Central memory CD8-positive, alpha-beta T cell (primary cell): ENCODE data around the gene ADRM1.

ENCODE experiments used
- ATAC-seq: fragments of 150-1000 bp; cut with Tn5 transposase; replicated peaks from 2 replicates; pipeline ENCODE4 v1.10.0; 2022; ENCODE audit warnings: mild to moderate bottlenecking, moderate FRiP score, moderate number of reproducible peaks; ENCODE audit not compliant: poor library complexity, severe bottlenecking; ENCODE audit errors: extremely low read depth
- DNase-seq, 2 donors: peaks; one replicate each; pipeline ENCODE4 v3.0.0; 2021; ENCODE audit warnings: low spot score in 2 of 2
- H3K27ac Mint-ChIP-seq: one replicate; pipeline ENCODE4 v1.8.0; 2022; ENCODE audit warnings: low read depth, mild to moderate bottlenecking, moderate library complexity, mixed read lengths
- H3K27me3 Mint-ChIP-seq: one replicate; pipeline ENCODE4 v1.8.0; 2022; ENCODE audit warnings: mixed read lengths
- H3K36me3 Mint-ChIP-seq: one replicate; pipeline ENCODE4 v1.8.0; 2022; ENCODE audit warnings: mild to moderate bottlenecking, moderate library complexity, mixed read lengths; ENCODE audit not compliant: insufficient read depth
- H3K4me1 Mint-ChIP-seq: one replicate; pipeline ENCODE4 v1.8.0; 2022; ENCODE audit warnings: mixed read lengths
- H3K4me3 Mint-ChIP-seq: one replicate; pipeline ENCODE4 v1.8.0; 2022; ENCODE audit warnings: mild to moderate bottlenecking, moderate library complexity, mixed read lengths
- H3K9me3 Mint-ChIP-seq: one replicate; pipeline ENCODE4 v1.8.0; 2022; ENCODE audit warnings: mixed read lengths

Gene ADRM1

DNA sequence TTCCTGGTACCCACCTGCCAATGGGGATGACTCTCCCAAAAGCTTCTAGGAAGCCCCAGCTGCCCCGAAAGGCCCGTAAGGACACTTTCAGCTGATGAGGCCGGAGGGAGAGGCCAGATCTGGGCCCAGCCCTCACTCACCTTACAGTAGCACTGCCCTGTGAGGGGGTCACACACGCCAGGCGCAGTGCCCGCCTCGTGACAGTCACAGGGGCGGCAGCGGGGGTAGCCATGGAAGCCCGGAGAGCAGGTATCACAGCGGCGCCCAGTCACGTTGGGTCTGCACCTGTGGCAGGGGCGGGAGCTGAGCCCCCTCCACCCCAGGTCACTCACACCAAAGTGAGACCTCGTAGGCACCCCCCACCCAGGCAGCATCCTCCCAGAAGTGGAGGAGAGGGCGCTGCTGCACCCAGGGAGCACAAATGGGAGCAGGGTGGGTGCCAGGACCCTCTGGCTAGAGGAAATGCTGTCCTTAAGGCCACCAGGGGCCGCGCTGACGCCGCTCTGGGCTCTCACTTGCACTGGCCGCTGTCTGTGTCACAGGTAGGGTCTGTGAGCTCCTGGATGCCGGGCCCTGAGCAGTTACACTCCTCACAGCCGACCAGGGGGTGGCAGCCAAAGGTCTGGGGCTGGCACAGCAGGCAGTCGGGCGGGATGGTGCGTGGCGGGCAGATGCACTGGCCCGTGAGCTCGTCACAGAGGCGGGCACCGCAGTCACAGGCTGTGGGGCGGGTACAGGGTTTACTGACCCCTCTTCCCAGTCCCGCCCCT is 25.1 kb downstream of the ADRM1 start:
- H3K9me3 Mint-ChIP-seq = no peaks in the 10 kb centered on the region
- H3K27me3 Mint-ChIP-seq = no peaks in the 10 kb centered on the region
- no peak overlapping the region for H3K4me3 Mint-ChIP-seq
- no peaks in the 10 kb centered on the region for H3K36me3 Mint-ChIP-seq
- DNase-seq = no peak
- no peak for ATAC-seq
- H3K4me1 Mint-ChIP-seq = no peaks in the 10 kb centered on the region
- H3K27ac Mint-ChIP-seq = no peak overlapping the region

DNA sequence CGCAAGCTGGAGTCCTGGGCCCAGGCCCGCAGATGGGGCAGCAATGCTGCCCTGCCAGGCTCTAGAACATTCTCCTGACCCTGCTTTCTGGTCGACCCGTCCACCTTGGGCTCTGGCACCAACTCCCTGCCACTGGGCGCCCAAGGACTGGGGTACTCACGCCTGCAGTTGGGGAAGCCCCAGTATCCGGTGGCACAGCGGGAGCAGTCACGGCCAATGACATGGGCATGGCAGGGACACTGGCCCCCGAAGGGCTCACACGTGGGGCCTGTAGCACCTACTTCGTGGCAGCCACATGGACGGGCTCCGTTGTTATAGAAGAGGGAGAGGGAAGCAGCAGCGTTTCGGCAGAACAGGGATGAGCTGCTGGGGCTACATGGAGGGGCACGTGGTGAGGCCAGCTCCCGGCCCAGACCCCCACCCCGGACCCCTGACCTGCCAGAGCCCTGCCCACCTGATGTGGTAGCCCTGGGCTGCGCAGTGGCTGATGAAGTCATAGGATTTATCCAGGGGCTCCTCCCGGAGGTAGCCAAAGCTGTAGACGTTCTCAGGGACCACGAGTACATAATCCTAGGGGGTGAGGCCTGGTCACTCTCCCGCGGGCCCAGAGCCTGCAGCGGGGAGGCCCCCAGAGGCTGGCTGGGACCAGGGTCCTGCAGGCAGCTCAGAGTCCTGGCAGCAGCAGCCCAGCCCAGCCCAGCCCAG is 26.0 kb downstream of the ADRM1 start:
- no peak overlapping the region for H3K4me3 Mint-ChIP-seq
- H3K27ac Mint-ChIP-seq = no peak overlapping the region
- no peaks in the 10 kb centered on the region for H3K36me3 Mint-ChIP-seq
- no peaks in the 10 kb centered on the region for H3K9me3 Mint-ChIP-seq
- DNase-seq = no peak
- H3K4me1 Mint-ChIP-seq = no peaks in the 10 kb centered on the region
- no peak for ATAC-seq
- no peaks in the 10 kb centered on the region for H3K27me3 Mint-ChIP-seq

DNA sequence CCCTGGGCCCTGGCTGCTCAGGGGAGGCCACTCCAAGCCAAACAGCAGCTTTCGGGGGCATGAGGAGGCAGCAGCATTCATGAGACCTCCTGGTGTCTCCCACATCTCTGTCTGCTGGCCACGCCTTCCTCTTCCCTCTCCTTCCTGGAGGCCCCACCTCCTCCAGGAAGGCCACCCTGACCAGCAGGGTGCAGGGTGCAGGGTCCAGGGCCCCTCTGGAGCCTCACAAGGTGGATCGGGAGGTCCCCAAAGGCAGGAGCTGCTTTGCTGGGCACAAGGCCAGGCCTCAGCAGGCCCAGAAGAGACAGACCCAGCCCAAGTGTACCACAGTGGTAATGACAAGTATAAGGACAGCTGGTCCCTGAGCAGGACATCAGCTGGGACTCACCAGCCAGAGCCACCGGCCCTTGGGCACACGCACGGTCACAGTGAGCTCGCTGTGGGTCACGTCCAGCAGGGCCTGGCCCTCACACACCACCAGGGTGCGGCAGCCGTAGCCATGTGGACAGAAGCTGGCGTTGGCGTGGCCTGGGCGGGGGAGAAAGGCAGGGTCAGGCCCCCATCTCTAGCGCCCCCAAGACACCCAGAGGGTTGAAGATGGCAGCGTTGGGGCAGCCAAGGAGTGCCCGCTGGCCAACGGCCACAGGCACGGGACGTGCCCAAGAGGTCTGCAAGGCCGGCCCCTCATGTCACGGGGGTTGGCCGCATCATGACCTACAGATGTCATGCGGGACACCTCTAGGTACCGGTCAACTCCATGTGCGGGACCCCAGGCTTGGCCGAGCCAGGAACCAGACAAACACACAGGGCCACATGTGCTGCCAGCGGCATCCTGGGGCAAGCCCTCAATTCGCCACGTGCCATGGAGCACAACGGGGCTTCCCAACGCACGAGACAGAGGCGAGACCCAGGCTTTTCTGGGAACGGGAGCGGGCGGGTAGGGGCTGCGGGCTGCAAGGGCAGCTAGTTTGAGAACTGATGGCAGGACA is 26.9 kb downstream of the ADRM1 start:
- no peak for ATAC-seq
- Mint-ChIP-seq H3K9me3 (no peaks in the 10 kb centered on the region), H3K4me1 (no peaks in the 10 kb centered on the region), H3K36me3 (no peaks in the 10 kb centered on the region), H3K27me3 (no peaks in the 10 kb centered on the region), H3K4me3 (no peak overlapping the region), H3K27ac (no peak overlapping the region)
- no peak for DNase-seq

DNA sequence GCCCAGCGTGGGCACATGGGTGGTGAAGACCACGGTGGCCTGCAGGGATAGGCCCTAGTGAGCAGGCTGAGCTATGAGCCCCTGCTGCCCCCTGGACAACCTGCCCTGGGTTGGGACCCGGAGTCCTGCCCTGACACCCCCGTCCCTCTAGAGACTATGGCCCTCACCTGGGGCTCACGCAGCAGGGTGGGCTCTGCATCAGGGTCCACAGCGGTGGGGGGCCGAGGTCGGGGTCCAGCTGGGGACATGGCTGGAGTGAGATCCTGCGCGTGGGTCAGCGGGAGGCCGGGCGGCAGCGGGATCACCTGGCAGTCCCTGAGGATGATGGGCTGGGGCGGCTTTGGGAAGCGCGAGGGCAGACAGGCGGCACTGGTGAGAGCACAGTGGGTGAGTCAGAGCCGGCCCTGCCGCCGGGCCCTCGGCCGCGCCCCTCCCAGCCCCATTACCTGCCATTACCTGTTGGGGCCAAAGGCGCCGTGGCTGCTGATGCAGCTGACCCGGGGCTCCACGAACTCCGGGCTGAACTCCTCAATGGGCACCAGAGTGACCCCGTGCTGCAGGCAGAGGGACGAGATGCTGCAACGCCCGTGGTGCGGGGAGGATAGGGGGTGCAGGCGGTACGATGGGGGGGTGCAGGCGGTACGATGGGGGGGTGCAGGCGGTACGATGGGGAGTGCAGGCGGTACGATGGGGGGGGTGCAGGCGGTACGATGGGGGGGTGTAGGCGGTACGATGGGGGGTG is 27.9 kb downstream of the ADRM1 start:
- DNase-seq (no peak), ATAC-seq (no peak)
- Mint-ChIP-seq H3K9me3 (no peaks in the 10 kb centered on the region), H3K27me3 (peaks cover 6% of the 10 kb centered on the region), H3K4me1 (no peaks in the 10 kb centered on the region), H3K27ac (no peak overlapping the region), H3K36me3 (no peaks in the 10 kb centered on the region), H3K4me3 (no peak overlapping the region)

- ATAC-seq = no peak
- H3K9me3 Mint-ChIP-seq = no peaks in the 10 kb centered on the region
- no peaks in the 10 kb centered on the region for H3K36me3 Mint-ChIP-seq
- H3K27ac Mint-ChIP-seq = no peak overlapping the region
- no peak overlapping the region for H3K4me3 Mint-ChIP-seq
- H3K27me3 Mint-ChIP-seq = peaks cover 12% of the 10 kb centered on the region
- DNase-seq = no peak
- H3K4me1 Mint-ChIP-seq = no peaks in the 10 kb centered on the region
These were observed 28.6 kb downstream of the ADRM1 start for GRCh38 chr20:62331347-62331746.

DNA sequence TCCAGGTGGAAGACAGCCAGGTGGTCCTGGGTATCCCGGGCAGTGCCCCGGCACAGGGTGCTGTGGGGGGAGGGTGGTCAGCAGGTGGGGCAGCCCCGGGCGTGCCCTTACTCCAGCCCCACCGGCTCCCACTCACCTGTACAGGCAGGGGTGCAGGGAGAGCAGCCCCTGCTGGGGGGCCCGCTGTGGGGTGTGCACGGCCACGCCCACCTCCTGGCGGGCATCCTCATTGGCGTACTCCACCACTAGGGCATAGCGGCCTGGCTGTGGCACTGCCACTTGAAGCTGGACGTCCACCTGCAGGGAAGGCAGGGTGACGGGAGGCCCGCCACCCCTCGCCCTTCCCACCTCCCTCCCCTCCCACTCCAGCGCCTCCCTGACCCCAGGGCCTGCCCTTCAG is 29.6 kb downstream of the ADRM1 start:
- H3K4me1 Mint-ChIP-seq = peaks cover 5% of the 10 kb centered on the region
- no peak overlapping the region for H3K4me3 Mint-ChIP-seq
- DNase-seq (no peak), ATAC-seq (no peak)
- H3K36me3 Mint-ChIP-seq = no peaks in the 10 kb centered on the region
- H3K9me3 Mint-ChIP-seq = no peaks in the 10 kb centered on the region
- H3K27ac Mint-ChIP-seq = no peak overlapping the region
- peaks cover 23% of the 10 kb centered on the region for H3K27me3 Mint-ChIP-seq

DNA sequence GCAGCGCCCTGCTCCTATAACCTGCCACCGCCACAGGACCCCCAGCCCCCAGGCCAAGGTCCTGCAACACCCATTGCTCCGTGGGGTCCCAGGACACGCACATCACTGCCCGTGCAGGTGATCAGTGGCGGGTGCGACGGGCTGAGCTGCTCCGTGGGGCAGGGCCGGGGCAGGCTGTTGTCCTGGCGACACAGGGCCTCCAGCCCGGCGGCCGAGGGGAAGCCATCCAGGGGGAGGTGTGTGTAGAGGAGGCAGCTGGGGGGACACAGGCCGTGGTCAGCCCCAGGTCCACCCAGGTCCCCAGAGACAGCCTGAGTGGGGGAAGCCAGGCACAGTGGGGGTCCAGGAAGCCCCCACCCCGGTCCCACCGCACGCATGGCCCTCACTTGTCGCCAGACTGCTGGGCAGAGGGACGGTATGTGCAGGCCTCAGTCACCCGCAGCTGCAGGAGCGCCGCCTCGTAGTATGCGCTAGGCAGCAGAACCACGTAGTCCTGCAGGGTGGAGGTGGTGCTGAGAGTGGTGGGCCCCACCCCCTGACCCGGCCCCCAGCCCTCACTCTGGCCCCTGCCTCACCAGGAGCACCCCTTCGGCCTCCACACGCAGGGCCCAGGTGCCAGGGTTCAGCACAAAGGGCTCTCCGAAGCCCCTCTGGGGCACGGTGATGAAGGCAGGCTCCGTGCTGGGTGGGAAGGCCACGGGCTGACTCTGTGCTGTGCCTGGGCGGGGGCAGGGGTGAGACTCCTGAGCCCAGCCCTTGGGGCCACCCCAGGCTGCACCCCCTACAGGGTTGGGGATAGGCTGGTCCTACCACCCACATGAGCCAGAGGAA is 30.4 kb downstream of the ADRM1 start:
- H3K27ac Mint-ChIP-seq = no peak overlapping the region
- DNase-seq = no peak
- H3K9me3 Mint-ChIP-seq = no peaks in the 10 kb centered on the region
- ATAC-seq = no peak
- H3K4me1 Mint-ChIP-seq = peaks cover 5% of the 10 kb centered on the region
- H3K4me3 Mint-ChIP-seq = no peak overlapping the region
- no peaks in the 10 kb centered on the region for H3K36me3 Mint-ChIP-seq
- H3K27me3 Mint-ChIP-seq = peaks cover 30% of the 10 kb centered on the region

- ATAC-seq (no peak), DNase-seq (no peak)
- Mint-ChIP-seq H3K27me3 (peaks cover 33% of the 10 kb centered on the region), H3K9me3 (no peaks in the 10 kb centered on the region), H3K36me3 (no peaks in the 10 kb centered on the region), H3K27ac (no peak overlapping the region), H3K4me1 (peaks cover 5% of the 10 kb centered on the region), H3K4me3 (no peak overlapping the region)
These were observed 31.2 kb downstream of the ADRM1 start for GRCh38 chr20:62333820-62334595.

DNA sequence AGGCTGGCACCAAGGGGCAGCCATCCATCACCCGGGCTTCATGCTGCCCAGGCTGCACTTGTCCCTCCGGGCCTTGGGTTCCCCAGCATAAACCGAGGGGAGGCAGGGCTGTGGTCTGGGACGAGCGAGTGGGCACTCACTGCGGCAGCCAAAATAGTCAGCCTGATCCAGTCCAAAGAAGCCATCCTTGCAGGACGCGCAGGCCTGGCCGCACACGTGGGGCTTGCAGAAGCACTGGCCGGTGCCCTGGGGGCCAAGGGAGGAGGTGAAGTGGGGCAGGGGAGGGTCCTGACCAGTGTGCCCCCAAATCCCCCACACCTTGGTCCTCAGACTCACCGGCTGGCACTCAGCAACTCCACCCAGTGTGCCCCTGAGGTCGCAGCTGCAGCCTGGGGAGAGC is 32.1 kb downstream of the ADRM1 start:
- Mint-ChIP-seq H3K4me3 (no peak overlapping the region), H3K9me3 (no peaks in the 10 kb centered on the region), H3K36me3 (no peaks in the 10 kb centered on the region), H3K4me1 (peaks cover 5% of the 10 kb centered on the region), H3K27ac (no peak overlapping the region), H3K27me3 (peaks cover 42% of the 10 kb centered on the region)
- no peak for DNase-seq
- ATAC-seq = no peak

DNA sequence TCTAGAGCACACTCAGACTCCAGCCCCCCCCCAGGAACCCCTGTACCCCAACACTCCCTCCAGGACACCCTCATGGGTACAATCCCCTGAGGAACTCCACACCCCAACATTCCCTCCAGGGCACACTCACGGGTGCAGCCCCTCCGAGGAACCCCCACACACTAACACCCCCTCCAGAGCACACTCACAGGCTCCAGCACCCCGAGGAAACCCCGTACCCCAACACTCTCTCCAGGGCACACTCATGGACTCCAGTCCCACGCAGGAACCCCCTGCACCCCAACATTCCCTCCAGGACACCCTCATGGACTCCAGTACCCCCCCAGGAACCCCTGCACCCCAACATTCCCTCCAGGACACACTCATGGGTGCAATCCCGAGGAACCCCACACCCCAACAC is 32.7 kb downstream of the ADRM1 start:
- no peak for DNase-seq
- Mint-ChIP-seq H3K9me3 (no peaks in the 10 kb centered on the region), H3K27ac (no peak overlapping the region), H3K27me3 (peaks cover 44% of the 10 kb centered on the region), H3K36me3 (no peaks in the 10 kb centered on the region), H3K4me1 (peaks cover 5% of the 10 kb centered on the region), H3K4me3 (no peak overlapping the region)
- ATAC-seq = no peak

GRCh38 chr20:62336329-62336728 is 33.5 kb downstream of the ADRM1 start:
- H3K4me1 Mint-ChIP-seq = peaks cover 5% of the 10 kb centered on the region
- H3K36me3 Mint-ChIP-seq = no peaks in the 10 kb centered on the region
- H3K27ac Mint-ChIP-seq = no peak overlapping the region
- H3K9me3 Mint-ChIP-seq = no peaks in the 10 kb centered on the region
- H3K4me3 Mint-ChIP-seq = no peak overlapping the region
- ATAC-seq = no peak
- H3K27me3 Mint-ChIP-seq = peaks cover 46% of the 10 kb centered on the region
- no peak for DNase-seq
